Measurements from ENCODE around the gene ZMIZ2.
"Not testable (repeated sequence)": the region's sequence is repeated elsewhere in the genome, so short reads cannot be mapped to it uniquely, and the experiment has no call there.

Gene ZMIZ2

GRCh38 chr7:44772867-44773266 is 24.2 kb downstream of the ZMIZ2 start:
- no peak for DNase-seq

GRCh38 chr7:44774486-44774885 is 25.8 kb downstream of the ZMIZ2 start:
- DNase-seq: not testable (repeated sequence)

DNA sequence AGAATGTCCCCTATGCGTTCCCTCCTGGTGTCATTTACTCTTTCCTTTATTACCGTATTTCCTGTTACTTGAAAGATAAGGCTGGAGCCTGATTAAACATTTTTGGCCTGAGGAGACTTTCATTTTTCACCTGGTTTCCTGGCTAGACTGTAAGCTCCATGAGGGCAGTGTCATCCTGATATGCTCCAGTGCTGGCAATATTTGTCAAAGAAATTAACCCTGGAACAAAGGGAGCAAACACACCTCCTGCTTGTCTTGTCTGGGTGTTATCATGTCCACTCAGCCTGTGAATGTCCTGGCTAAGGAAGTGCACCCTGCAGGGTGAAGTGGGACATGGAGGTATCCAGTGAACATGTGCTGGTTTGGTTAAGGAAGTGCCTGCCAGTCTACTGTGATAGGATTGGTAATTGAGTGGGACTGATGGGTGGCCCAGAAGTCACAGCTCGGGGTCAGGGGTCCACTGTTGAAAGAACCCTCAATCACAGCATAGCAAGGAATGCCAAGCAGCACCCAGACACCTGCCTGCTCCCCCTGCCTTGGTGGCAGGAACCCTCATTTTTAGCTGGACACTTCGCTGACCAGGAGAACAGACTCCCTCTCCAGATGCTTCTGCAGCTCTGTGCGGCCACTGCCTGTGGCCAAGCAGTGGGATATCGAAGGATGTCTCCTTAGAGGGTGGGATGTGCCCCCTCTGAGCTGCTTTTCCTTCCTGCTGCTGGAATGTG is 26.9 kb downstream of the ZMIZ2 start:
- no peak for DNase-seq

DNA sequence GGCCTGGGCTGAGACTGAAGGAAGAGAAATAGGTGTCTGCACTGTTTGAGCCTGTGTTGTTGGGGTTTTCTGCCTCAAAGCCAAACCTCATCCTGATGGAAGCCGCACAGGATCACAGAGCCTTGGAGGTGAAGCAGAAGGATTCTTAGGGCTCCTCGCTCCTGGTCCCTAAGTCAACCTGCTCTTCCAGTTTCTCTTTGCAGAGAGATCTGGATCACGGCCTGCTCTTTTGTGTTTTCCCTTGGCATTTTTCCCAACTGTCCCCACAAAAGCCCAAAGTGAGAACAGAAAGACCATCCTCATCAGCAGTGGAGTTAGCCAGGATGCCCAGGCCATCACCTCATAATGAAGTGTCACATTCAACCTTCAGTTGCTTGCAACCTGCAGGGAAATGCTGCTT is 27.6 kb downstream of the ZMIZ2 start:
- DNase-seq: no peak

GRCh38 chr7:44782460-44782859 is 33.8 kb downstream of the ZMIZ2 start:
- no peak for DNase-seq

GRCh38 chr7:44783407-44783806 is 34.8 kb downstream of the ZMIZ2 start:
- DNase-seq: no peak

DNA sequence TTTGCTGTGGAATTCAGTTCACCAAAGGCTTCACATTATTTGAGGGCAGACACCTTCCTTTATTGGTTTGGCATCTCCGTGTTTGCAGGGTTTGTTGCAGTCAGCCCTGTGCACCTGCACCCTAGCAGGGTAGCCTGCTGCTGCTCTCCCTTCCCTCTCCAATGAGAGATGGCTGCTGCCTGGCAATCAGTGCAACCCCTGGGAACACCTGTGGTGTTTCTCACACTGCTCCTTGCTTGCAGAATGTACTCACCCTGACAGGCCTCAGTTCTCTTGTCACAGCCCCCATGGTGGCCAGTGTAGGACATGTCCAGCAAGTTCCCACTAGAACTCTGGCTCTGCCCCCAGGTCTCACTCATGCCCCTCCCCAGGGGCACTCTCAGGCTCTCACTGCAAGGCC is 35.7 kb downstream of the ZMIZ2 start:
- DNase-seq: no peak

DNA sequence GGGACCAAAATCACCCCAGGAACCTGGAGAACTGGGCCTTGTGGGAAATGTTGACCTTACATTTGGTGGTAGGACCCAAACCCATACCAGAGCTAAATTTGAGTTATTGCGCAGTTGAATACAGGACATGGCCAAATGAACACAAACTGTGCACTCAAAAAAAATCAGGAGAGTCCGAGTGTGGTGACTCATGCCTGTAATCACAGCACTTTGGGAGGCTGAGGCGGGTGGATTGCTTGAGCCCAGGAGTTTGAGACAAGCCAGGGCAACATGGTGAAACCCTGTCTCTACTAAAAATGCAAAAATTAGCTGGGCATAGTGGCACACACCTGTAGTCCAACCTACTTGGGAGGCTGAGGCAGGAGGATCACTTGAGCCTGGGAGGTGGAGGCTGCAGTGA is 36.6 kb downstream of the ZMIZ2 start:
- not testable (repeated sequence) for DNase-seq

DNA sequence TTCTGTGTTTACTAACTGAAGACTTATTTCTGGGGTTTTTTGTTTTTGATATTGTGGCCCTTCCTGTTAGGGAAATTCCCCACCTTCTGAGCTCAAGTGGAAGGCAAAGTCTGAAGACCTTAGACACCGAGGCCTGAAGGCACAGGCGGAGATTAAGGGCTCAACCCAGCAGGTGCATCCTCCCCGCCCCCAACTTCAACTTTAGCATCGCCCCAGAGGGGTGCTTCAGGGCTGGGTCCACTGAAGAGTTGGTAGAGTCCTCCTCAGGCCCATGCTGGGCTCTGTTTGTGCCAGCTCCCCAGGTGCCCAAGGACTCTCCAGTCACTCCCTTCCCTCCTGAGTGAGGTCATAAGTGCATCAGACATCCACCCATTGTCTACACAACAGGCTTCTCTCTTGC is 38.4 kb downstream of the ZMIZ2 start:
- no peak for DNase-seq

DNA sequence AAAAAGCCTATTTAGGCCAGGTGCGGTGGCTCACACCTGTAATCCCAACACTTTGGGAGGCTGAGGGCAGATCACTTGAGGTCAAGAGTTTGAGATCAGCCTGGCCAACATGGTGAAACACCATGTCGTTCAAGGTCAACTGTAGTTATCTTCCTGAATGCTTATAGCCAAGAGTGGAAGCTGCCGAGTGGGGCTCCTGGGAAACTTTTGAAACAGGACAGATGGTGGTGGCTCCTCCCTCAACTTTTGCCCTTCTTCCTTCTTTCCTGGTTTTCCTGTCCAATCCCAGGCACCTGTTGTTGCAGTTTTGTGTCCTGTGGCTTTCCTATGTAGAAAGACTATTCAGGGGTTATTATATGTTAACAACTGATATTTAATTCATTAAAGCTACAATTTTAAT is 39.1 kb downstream of the ZMIZ2 start:
- no peak for DNase-seq

DNA sequence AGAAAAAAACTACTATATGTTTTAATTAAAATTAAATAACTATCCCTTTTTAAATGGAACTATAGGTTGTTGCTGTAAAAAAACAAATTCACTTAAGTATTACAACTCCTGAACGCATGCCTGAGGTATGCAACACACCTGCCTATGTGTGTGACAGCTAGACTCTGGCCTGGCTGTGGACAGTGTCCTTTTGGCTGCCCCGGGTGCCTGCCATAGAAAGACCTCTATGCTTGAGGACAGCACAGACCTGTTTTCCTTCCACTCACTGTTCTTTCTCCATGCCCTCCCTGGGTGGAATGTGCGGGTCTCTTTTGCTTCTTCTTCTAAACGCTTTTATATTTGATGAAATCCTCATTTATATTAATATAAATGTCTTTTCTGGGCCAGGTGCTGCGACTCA is 41.3 kb downstream of the ZMIZ2 start:
- DNase-seq: no peak

DNA sequence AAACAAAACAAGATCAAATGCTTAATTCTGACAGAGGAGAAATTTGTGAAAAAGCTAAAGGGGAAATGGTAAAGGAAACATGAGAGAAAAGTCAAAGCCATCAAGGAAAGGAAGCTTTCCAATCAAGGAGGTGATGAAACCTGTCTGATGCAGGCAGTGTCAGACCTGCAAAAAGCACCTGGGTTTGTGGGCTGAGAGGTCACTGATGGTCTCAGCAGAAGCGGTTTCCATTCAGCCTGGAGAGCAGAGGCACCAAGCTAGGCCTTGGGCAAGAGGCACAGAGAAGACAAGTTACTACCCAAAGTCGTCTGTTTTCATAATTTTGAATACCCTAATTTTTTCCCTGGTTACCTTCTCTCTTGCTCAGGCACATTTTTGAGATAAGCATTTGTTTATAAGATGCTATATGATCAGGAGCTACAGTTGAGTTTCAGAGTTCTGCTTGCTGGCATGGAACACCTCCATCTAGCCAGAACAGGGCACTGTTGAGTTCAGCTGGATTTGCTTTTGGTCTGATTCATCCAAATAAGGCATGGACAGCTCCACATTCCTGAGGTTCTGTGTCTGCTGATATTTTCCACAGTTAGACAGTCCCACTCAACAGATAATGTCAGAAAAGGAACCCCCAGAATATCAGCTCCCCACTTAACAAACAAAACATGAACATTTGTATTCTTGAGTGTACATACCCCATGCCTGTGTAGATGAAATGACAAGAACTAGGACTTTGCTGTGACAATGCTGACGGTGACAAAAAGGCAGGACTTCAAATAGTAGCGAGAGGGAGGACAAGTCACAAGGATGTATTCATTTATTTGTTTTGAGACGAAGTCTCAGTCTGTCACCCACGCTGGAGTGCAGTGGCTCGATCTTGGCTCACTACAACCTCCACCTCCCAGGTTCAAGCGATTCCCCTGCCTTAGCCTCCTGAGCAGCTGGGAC is 42.9 kb downstream of the ZMIZ2 start:
- DNase-seq: no peak

- DNase-seq: no peak
These were observed 45.3 kb downstream of the ZMIZ2 start for GRCh38 chr7:44793919-44794318.

GRCh38 chr7:44794331-44794730 is 45.7 kb downstream of the ZMIZ2 start:
- DNase-seq: no peak

DNA sequence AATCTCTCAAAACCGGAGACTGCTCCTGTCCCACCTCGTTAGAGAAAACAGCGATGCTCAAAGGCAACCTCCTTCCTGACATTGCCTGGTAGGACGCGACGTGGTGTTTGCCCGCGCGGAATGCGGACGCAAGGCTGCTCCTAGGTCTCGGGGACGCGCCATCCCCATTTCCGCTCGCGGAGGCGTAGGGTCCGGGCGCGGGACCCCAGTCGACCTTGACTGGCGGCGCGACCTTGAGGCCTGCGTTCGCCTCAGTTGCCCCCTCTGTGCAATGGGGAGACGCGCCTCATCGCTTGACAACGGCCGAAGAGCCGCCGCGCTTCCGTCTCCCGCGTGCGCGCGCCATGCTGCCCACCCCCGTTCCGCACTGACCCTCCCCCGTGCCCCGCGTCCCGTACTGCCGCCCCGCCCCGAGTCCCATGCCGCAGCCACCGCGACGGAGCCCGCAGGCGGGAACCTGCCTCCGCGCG is 47.4 kb downstream of the ZMIZ2 start:
- DNase-seq: peak; percentile 84 to 86

- peak; percentile 99 for DNase-seq
These were observed 48.1 kb downstream of the ZMIZ2 start, which contains the start of gene PPIA for GRCh38 chr7:44796504-44797328. Gene PPIA, plus strand, starts transcription at chr7:44796681. Its CDS starts 44 bp downstream, at chr7:44796725.

DNA sequence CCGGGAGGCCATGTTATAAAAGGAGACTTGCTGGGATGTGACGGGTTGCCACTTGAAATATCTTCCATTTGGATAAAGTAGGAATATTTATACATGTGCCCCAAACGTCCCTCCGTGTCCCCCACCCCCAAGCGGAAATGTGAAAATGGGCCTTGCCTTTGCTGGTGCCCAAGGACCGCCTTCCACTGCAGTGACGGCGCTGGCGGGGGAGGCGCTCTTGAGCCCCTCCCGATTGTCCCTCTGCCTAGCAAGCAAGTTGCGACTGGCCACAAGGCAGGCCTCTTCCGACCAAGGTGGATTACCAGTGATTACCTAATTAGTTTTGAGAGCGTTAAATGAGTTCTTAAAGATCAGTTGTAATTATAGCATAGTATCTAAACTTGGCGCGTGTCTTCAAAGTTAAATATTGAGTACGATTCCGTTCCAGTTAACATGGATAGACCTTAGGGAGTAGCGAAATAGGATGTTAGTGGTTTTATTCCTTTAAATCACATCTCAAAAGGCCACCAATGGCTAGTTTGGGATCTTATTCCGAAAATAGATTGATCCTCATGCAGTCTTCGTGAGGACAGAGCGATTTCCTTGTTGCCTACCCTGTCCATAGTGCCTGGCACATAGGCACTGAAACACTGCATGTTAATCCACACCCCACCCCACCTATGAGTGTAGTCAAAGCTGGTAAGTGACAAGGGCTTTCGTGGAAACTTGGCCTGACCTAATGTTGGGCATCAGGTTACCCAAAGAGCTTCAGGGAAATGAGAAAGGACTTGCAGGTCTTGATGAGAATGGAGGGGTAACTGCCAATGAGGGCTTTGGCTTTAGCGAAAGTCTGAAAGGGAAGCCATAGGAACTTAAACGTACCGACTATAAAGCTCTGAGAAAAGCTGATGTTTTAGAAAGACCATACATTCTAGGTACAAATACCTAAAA is 48.9 kb downstream of the ZMIZ2 start:
- DNase-seq: peak; percentile 90 to 92

GRCh38 chr7:44798649-44799305 is 50.1 kb downstream of the ZMIZ2 start:
- DNase-seq: no peak

GRCh38 chr7:44799939-44800338 is 51.3 kb downstream of the ZMIZ2 start:
- DNase-seq: no peak

- no peak for DNase-seq
These were observed 53.2 kb downstream of the ZMIZ2 start for GRCh38 chr7:44801890-44802289.

GRCh38 chr7:44802418-44803025 is 53.9 kb downstream of the ZMIZ2 start:
- peak in 1 of 2 experiments; percentile 16 for DNase-seq
